Measurements from ENCODE around the gene DERA.

GRCh38 chr12:16046266-16046665, 135.1 kb downstream of the DERA start:
- TF ChIP-seq CTCF (IDR thresholded peaks at IDR 0.05; ENCODE audit: insufficient read depth, low read length, poor library complexity, severe bottlenecking) (no peak), EZH2phosphoT487 (conservative IDR thresholded peaks at IDR 0.05; ENCODE audit: low read length) (no peak)

Measured in SU-DHL-6 (cell line).